Measurements from ENCODE around the gene CPVL. TPM values are rescaled to one million over a fixed set of nuclear protein-coding genes. Genes with fewer than 3 reads are reported as not detected.

The CPVL gene
- polyA plus RNA-seq, 3 donors = 410 to 1,111 (median 1,108) TPM

DNA sequence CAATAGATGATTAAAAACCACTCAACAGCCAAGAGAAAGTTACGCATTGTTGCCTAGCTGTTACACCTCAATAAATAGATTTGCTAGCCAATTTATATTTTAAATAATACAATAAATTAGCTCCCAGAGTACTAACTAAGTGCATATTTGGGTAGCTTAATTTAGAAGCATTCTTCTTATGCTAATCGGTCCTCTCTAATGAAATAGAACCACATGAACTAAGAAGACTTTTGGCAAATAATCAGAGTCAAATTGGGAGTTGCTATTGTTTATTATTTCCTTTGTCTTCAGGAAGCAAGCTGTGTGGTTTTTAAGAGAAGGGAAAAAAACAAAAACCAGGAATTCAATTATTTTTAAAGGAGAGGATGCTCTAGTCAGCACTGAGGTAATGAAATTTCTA lies 139.2 kb downstream of the CPVL start:
- peaks cover 63 to 68% of the 10 kb centered on the region in 2 donors for H3K36me3 Mint-ChIP-seq
- TF ChIP-seq, protein P1, sequence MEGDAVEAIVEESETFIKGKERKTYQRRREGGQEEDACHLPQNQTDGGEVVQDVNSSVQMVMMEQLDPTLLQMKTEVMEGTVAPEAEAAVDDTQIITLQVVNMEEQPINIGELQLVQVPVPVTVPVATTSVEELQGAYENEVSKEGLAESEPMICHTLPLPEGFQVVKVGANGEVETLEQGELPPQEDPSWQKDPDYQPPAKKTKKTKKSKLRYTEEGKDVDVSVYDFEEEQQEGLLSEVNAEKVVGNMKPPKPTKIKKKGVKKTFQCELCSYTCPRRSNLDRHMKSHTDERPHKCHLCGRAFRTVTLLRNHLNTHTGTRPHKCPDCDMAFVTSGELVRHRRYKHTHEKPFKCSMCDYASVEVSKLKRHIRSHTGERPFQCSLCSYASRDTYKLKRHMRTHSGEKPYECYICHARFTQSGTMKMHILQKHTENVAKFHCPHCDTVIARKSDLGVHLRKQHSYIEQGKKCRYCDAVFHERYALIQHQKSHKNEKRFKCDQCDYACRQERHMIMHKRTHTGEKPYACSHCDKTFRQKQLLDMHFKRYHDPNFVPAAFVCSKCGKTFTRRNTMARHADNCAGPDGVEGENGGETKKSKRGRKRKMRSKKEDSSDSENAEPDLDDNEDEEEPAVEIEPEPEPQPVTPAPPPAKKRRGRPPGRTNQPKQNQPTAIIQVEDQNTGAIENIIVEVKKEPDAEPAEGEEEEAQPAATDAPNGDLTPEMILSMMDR (IDR thresholded peaks at IDR 0.05) = no peak
- Histone ChIP-seq H4K20me1 (ENCODE audit: insufficient read depth, low read length) (peaks cover 99% of the 10 kb centered on the region), H3K79me2 (ENCODE audit: insufficient read depth, low read length) (no peaks in the 10 kb centered on the region), H3K27me3 (ENCODE audit: control insufficient read depth in 2 of 2, insufficient read depth in 2 of 2, low read length in 2 of 2) (no peaks in the 10 kb centered on the region), H3K9ac (ENCODE audit: insufficient read depth, low read length, poor library complexity, severe bottlenecking) (no peak overlapping the region), H2AFZ (ENCODE audit: insufficient read depth, low read depth, low read length, poor library complexity, severe bottlenecking) (no peak overlapping the region), H3K27ac (ENCODE audit: low read depth in 1 of 2, low read length in 2 of 2) (no peak overlapping the region), H3K4me1 (ENCODE audit: control insufficient read depth in 1 of 2, insufficient read depth in 2 of 2, low read length in 2 of 2) (peaks cover 4% of the 10 kb centered on the region in 2 donors), H3K4me2 (replicated peaks; ENCODE audit: extremely low read depth, low read length, poor library complexity, severe bottlenecking) (no peak overlapping the region), H3K4me3 (replicated peaks in 1 of 3; ENCODE audit: low read depth in 2 of 3, low read length in 3 of 3) (no peak overlapping the region), H3K9me3 (replicated peaks in 1 of 2; ENCODE audit: control insufficient read depth in 1 of 2, insufficient read depth in 1 of 2, low read length in 2 of 2) (no peaks in the 10 kb centered on the region), H3K36me3 (replicated peaks in 1 of 2; ENCODE audit: control insufficient read depth in 1 of 2, insufficient read depth in 2 of 2, low read length in 2 of 2) (peaks cover 33 to 90% of the 10 kb centered on the region in 2 donors)
- H3K27me3 Mint-ChIP-seq (ENCODE audit: low read depth in 3 of 3) = no peaks in the 10 kb centered on the region
- peaks cover 0 to 6% (median 2%) of the 10 kb centered on the region in 7 donors for H3K9me3 Mint-ChIP-seq
- no CpG with 5 or more reads among the region's 2 CpGs for WGBS (ENCODE audit: insufficient coverage)
- intact Hi-C loops (cut with micrococcal nuclease) = no loop called here
- H3K27ac Mint-ChIP-seq = no peak overlapping the region
- H3K4me3 Mint-ChIP-seq = no peak overlapping the region
- H3K4me1 Mint-ChIP-seq = peaks cover 5% of the 10 kb centered on the region
- no peak for DNase-seq

DNA sequence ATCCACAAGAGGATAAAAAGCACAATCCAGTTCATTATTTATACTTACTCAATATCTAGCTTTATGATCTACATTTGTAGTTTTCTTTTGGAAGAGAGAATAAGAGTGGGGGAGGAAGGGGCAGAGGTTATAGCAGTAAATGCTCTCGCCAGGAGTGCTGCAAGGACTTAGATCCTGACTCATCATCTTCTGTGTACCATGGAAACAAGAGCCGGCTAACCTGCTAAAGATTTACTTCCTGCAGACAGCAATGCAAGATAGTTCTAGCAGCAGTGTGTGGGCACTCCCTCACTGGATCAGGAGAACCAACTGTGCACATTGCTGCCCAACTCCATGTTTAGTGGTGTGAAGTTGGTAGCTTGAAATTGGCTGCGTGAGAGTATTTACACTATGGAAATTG lies 140.5 kb downstream of the CPVL start:
- Mint-ChIP-seq H3K4me1 (no peaks in the 10 kb centered on the region), H3K27ac (no peak overlapping the region), H3K36me3 (peaks cover 60 to 69% of the 10 kb centered on the region in 2 donors), H3K9me3 (peaks cover 0 to 6% (median 2%) of the 10 kb centered on the region in 7 donors), H3K4me3 (no peak overlapping the region), H3K27me3 (ENCODE audit: low read depth in 3 of 3) (no peaks in the 10 kb centered on the region)
- no peak overlapping the region for H3K4me3 ChIP-seq (replicated peaks in 1 of 3; ENCODE audit: low read depth in 2 of 3, low read length in 3 of 3)
- DNase-seq = no peak
- no peak overlapping the region for H3K9ac ChIP-seq (ENCODE audit: insufficient read depth, low read length, poor library complexity, severe bottlenecking)
- H3K79me2 ChIP-seq (ENCODE audit: insufficient read depth, low read length) = no peaks in the 10 kb centered on the region
- 50% methylated on average over 1 of the region's 3 CpGs for WGBS (ENCODE audit: insufficient coverage)
- no peaks in the 10 kb centered on the region for H3K4me1 ChIP-seq (ENCODE audit: control insufficient read depth in 1 of 2, insufficient read depth in 2 of 2, low read length in 2 of 2)
- no peak overlapping the region for H3K4me2 ChIP-seq (replicated peaks; ENCODE audit: extremely low read depth, low read length, poor library complexity, severe bottlenecking)
- intact Hi-C loops (cut with micrococcal nuclease) = no loop called here
- no peaks in the 10 kb centered on the region for H3K9me3 ChIP-seq (replicated peaks in 1 of 2; ENCODE audit: control insufficient read depth in 1 of 2, insufficient read depth in 1 of 2, low read length in 2 of 2)
- H2AFZ ChIP-seq (ENCODE audit: insufficient read depth, low read depth, low read length, poor library complexity, severe bottlenecking) = no peak overlapping the region
- H3K36me3 ChIP-seq (replicated peaks in 1 of 2; ENCODE audit: control insufficient read depth in 1 of 2, insufficient read depth in 2 of 2, low read length in 2 of 2) = peaks cover 32 to 90% of the 10 kb centered on the region in 2 donors
- peaks cover 99% of the 10 kb centered on the region for H4K20me1 ChIP-seq (ENCODE audit: insufficient read depth, low read length)
- H3K27ac ChIP-seq (ENCODE audit: low read depth in 1 of 2, low read length in 2 of 2) = no peak overlapping the region
- TF ChIP-seq, protein P1 (IDR thresholded peaks at IDR 0.05) = no peak
- H3K27me3 ChIP-seq (ENCODE audit: control insufficient read depth in 2 of 2, insufficient read depth in 2 of 2, low read length in 2 of 2) = no peaks in the 10 kb centered on the region

Measured in CD14-positive monocyte (primary cell).